Nephron (organoid): ENCODE results near the gene TAS2R46.

Source experiments
- H3K27ac Mint-ChIP-seq, 3 experiments: 2 replicates each; pipeline ENCODE4 v1.8.0; 2020; ENCODE audit warnings: mixed read lengths in 3 of 3, mild to moderate bottlenecking in 2 of 3, moderate library complexity in 1 of 3
- H3K27me3 Mint-ChIP-seq: 2 replicates; pipeline ENCODE4 v1.8.0; 2021; ENCODE audit warnings: low read depth, mild to moderate bottlenecking, moderate library complexity, mixed read lengths
- H3K36me3 Mint-ChIP-seq: 2 replicates; pipeline ENCODE4 v1.8.0; 2020; ENCODE audit warnings: low read depth, mixed read lengths
- H3K4me1 Mint-ChIP-seq: 2 replicates; pipeline ENCODE4 v1.8.0; 2020; ENCODE audit warnings: mixed read lengths
- H3K4me3 Mint-ChIP-seq, 3 experiments: 2 replicates each; pipeline ENCODE4 v1.8.0; 2020; ENCODE audit warnings: mild to moderate bottlenecking in 3 of 3, mixed read lengths in 3 of 3, moderate library complexity in 2 of 3
- H3K9me3 Mint-ChIP-seq: 2 replicates; pipeline ENCODE4 v1.8.0; 2020; ENCODE audit warnings: mixed read lengths
- CTCF ChIP-seq, 3 experiments: fragments of 200-600 bp; sonication (generic); IDR thresholded peaks; one replicate each; pipeline ENCODE4 v1.5.0; 2021; ENCODE audit warnings: antibody characterized with exemption in 3 of 3; ENCODE audit not compliant: unreplicated experiment in 3 of 3

The TAS2R46 gene

GRCh38 chr12:11092128-11092527, 30.0 kb upstream of the TAS2R46 start, which contains the start of gene TAS2R43:
Gene TAS2R43 (minus strand): TSS chr12:11092313. CDS start chr12:11092229, 84 bp downstream.
- no peak within 1 kb of the TSS for H3K27ac Mint-ChIP-seq
- no peak for TF ChIP-seq CTCF (IDR thresholded peaks at IDR 0.05; ENCODE audit: unreplicated experiment in 3 of 3)
- H3K27me3 Mint-ChIP-seq = no peaks in the 10 kb centered on the region
- H3K36me3 Mint-ChIP-seq = peaks cover 34% of the 10 kb centered on the region
- H3K4me3 Mint-ChIP-seq = no peak within 1 kb of the TSS
- no peaks in the 10 kb centered on the region for H3K4me1 Mint-ChIP-seq
- H3K9me3 Mint-ChIP-seq = peaks cover 3% of the 10 kb centered on the region

GRCh38 chr12:11089246-11089645, 27.2 kb upstream of the TAS2R46 start:
- H3K36me3 Mint-ChIP-seq = peaks cover 27% of the 10 kb centered on the region
- TF ChIP-seq CTCF (IDR thresholded peaks at IDR 0.05; ENCODE audit: unreplicated experiment in 3 of 3) = no peak
- no peaks in the 10 kb centered on the region for H3K27me3 Mint-ChIP-seq
- no peaks in the 10 kb centered on the region for H3K4me1 Mint-ChIP-seq
- H3K4me3 Mint-ChIP-seq = no peak overlapping the region
- no peak overlapping the region for H3K27ac Mint-ChIP-seq
- peaks cover 3% of the 10 kb centered on the region for H3K9me3 Mint-ChIP-seq

GRCh38 chr12:11085419-11085818, 23.3 kb upstream of the TAS2R46 start:
- H3K9me3 Mint-ChIP-seq = peaks cover 14% of the 10 kb centered on the region
- H3K4me3 Mint-ChIP-seq = no peak overlapping the region
- no peak for TF ChIP-seq CTCF (IDR thresholded peaks at IDR 0.05; ENCODE audit: unreplicated experiment in 3 of 3)
- H3K27me3 Mint-ChIP-seq = no peaks in the 10 kb centered on the region
- H3K27ac Mint-ChIP-seq = no peak overlapping the region
- H3K36me3 Mint-ChIP-seq = peaks cover 31% of the 10 kb centered on the region
- no peaks in the 10 kb centered on the region for H3K4me1 Mint-ChIP-seq

- Mint-ChIP-seq H3K9me3 (peaks cover 16% of the 10 kb centered on the region), H3K4me1 (no peaks in the 10 kb centered on the region), H3K4me3 (no peak overlapping the region), H3K27ac (no peak overlapping the region), H3K36me3 (peaks cover 37% of the 10 kb centered on the region), H3K27me3 (no peaks in the 10 kb centered on the region)
- TF ChIP-seq CTCF (IDR thresholded peaks at IDR 0.05; ENCODE audit: unreplicated experiment in 3 of 3) = no peak
Observed at GRCh38 chr12:11081987-11082386, 19.9 kb upstream of the TAS2R46 start.

GRCh38 chr12:11078246-11078645, 16.2 kb upstream of the TAS2R46 start:
- Mint-ChIP-seq H3K27ac (no peak overlapping the region), H3K4me1 (no peaks in the 10 kb centered on the region), H3K9me3 (peaks cover 10% of the 10 kb centered on the region), H3K4me3 (no peak overlapping the region), H3K27me3 (no peaks in the 10 kb centered on the region), H3K36me3 (peaks cover 34% of the 10 kb centered on the region)
- TF ChIP-seq CTCF (IDR thresholded peaks at IDR 0.05; ENCODE audit: unreplicated experiment in 3 of 3) = no peak

GRCh38 chr12:11075642-11076041, 13.5 kb upstream of the TAS2R46 start:
- H3K9me3 Mint-ChIP-seq = peaks cover 4% of the 10 kb centered on the region
- no peaks in the 10 kb centered on the region for H3K27me3 Mint-ChIP-seq
- no peaks in the 10 kb centered on the region for H3K4me1 Mint-ChIP-seq
- peaks cover 35% of the 10 kb centered on the region for H3K36me3 Mint-ChIP-seq
- no peak overlapping the region for H3K4me3 Mint-ChIP-seq
- no peak for TF ChIP-seq CTCF (IDR thresholded peaks at IDR 0.05; ENCODE audit: unreplicated experiment in 3 of 3)
- H3K27ac Mint-ChIP-seq = no peak overlapping the region
